HL-60 (cell line): ENCODE data around the gene PIM3.

Experiments used
- DNase-seq, 2 experiments: peaks; one replicate each; pipeline ENCODE4 v3.0.0-alpha.2; 2010 to 2020; ENCODE audit warnings: low read depth in 1 of 2, low spot score in 1 of 2
- H3K27ac ChIP-seq: fragments of 250-450 bp; sonication (Bioruptor Pico); replicated peaks from 2 replicates; pipeline ENCODE4 v1.5.1; 2020; ENCODE audit warnings: mild to moderate bottlenecking, moderate library complexity
- H3K27me3 ChIP-seq: fragments of 250-450 bp; sonication (Bioruptor Pico); 2 replicates; pipeline ENCODE4 v1.5.1; 2021; ENCODE audit warnings: mild to moderate bottlenecking, moderate library complexity; ENCODE audit not compliant: insufficient read depth, poor library complexity, severe bottlenecking
- H3K4me3 ChIP-seq: replicated peaks from 2 replicates; pipeline ENCODE4 v1.5.1; 2011; ENCODE audit warnings: mild to moderate bottlenecking, control low read depth, low read length; ENCODE audit not compliant: insufficient read depth
- CTCF ChIP-seq: IDR thresholded peaks from one replicate; pipeline ENCODE4 v1.5.1; 2011; ENCODE audit warnings: low read length, control low read depth, inconsistent platforms; ENCODE audit not compliant: insufficient read depth
- GABPA ChIP-seq: IDR thresholded peaks from 2 replicates; pipeline ENCODE4 v1.6.1; 2012; ENCODE audit warnings: low read depth
- POLR2AphosphoS5 ChIP-seq: IDR thresholded peaks from 2 replicates; pipeline ENCODE4 v1.6.1; 2012; ENCODE audit warnings: low read depth
- SPI1 ChIP-seq: IDR thresholded peaks from 2 replicates; pipeline ENCODE4 v1.6.1; 2012; ENCODE audit warnings: low read depth, mild to moderate bottlenecking, borderline replicate concordance
- TF ChIP-seq, protein P1 (sequence below): IDR thresholded peaks from 2 replicates; pipeline ENCODE4 v1.6.1; 2012; ENCODE audit warnings: low read depth; ENCODE audit not compliant: insufficient replicate concordance

The PIM3 gene

DNA sequence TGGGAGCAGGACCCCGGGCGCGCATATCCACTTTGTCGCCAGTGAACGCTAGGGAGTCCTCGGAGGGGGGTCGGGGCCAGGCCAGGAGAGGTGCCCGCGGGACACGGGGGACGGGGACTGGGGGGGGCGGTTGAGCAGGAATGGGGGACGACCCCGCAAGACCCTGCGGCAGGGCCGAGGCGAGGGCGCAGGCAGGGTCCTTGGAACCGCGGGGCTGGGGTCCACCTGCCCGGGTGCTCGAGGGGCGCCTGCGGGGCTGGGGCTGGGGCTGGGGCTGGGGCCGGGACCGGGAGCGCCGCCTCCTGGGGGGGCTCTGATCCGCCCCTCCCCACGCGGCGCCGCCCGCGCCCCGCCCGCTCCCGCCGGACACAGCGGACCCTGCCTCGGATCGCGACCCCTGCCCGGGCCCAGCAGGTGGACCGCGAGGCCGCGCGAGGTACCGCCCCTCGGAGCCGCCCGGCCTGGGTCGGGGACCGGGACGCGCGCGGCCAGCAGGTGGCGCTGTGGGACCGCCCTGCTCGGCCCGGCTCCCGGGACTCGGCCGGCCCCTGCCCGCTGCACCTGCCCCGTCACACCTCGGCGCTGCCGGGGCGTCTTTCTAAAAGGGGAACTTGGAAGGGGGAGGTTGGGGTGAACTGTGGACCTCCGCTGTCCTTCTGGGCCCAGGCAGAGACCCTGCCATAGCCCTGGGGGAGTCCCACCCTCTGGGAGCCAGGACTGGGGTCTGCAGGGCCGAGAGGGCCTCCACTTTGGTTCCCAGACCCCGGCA lies 31.2 kb upstream of the PIM3 start:
- no peak overlapping the region for H3K4me3 ChIP-seq
- H3K27me3 ChIP-seq: no peaks in the 10 kb centered on the region
- TF ChIP-seq CTCF (peak; percentile 42), POLR2AphosphoS5 (no peak)
- no peak overlapping the region for H3K27ac ChIP-seq
- peak in 1 of 2 experiments; percentile 48 for DNase-seq

GRCh38 chr22:49929994-49930575 lies 30.5 kb upstream of the PIM3 start:
- H3K4me3 ChIP-seq: no peak overlapping the region
- no peak overlapping the region for H3K27ac ChIP-seq
- DNase-seq: no peak
- no peak for TF ChIP-seq POLR2AphosphoS5
- TF ChIP-seq, protein P1, sequence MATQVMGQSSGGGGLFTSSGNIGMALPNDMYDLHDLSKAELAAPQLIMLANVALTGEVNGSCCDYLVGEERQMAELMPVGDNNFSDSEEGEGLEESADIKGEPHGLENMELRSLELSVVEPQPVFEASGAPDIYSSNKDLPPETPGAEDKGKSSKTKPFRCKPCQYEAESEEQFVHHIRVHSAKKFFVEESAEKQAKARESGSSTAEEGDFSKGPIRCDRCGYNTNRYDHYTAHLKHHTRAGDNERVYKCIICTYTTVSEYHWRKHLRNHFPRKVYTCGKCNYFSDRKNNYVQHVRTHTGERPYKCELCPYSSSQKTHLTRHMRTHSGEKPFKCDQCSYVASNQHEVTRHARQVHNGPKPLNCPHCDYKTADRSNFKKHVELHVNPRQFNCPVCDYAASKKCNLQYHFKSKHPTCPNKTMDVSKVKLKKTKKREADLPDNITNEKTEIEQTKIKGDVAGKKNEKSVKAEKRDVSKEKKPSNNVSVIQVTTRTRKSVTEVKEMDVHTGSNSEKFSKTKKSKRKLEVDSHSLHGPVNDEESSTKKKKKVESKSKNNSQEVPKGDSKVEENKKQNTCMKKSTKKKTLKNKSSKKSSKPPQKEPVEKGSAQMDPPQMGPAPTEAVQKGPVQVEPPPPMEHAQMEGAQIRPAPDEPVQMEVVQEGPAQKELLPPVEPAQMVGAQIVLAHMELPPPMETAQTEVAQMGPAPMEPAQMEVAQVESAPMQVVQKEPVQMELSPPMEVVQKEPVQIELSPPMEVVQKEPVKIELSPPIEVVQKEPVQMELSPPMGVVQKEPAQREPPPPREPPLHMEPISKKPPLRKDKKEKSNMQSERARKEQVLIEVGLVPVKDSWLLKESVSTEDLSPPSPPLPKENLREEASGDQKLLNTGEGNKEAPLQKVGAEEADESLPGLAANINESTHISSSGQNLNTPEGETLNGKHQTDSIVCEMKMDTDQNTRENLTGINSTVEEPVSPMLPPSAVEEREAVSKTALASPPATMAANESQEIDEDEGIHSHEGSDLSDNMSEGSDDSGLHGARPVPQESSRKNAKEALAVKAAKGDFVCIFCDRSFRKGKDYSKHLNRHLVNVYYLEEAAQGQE: no peak
- TF ChIP-seq SPI1: no peak
- TF ChIP-seq GABPA: no peak
- TF ChIP-seq CTCF: no peak
- H3K27me3 ChIP-seq: no peaks in the 10 kb centered on the region

DNA sequence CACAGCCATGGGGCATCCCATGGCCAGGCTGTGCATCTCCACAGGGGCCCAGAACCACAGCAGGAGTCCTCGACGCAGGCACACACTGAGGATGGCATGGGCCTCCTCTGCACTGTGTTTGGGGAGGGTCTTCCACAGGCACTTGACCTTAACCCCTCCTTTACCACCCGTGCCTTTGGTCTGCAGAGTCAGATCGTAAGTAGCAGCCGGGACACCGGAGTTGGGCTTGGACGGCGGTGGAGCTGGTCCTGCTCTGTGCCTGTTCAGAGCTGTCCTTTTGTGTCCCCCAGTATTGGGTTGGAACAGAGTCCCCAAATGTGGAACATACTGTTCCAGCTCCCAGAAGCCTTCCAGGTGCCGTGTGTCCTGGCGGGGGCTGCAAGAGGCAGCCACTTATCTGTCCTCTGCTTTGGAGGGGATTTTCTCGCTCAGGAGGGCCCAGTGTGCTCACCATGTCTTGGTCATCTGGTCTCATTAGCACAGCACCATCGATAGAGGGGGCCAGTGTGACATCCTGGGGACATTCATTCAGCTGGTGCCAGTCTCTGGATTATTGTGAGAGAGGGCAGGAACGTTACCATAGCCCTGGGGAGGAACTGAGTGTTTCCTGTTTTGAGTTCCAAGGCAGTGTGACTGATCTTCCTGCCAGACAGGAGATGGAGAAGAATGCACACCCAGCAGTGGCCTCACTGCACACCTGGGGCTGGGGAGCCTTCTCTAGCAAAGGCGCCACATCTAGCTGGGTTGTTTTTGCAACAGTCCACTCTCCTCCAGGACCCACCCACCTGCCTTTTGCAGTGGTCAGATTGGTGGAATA lies 29.8 kb upstream of the PIM3 start:
- H3K4me3 ChIP-seq: no peak overlapping the region

More for the DNA sequence above, 29.8 kb upstream of the PIM3 start:
- H3K27ac ChIP-seq: no peak overlapping the region
- no peaks in the 10 kb centered on the region for H3K27me3 ChIP-seq
- TF ChIP-seq SPI1: peak; percentile 87
- no peak for TF ChIP-seq POLR2AphosphoS5
- TF ChIP-seq, protein P1: no peak
- TF ChIP-seq GABPA: no peak
- TF ChIP-seq CTCF: peak; percentile 78
- peak; percentile 73 to 91 for DNase-seq
